Astrocyte of the spinal cord (primary cell): Measurements from ENCODE around the gene PHF20.

Experiments
- DNase-seq: peaks from one replicate; pipeline ENCODE4 v3.0.0; 2011; ENCODE audit warnings: low read depth, low spot score
- H3K4me3 ChIP-seq: 2 replicates; pipeline ENCODE4 v1.5.1; 2011; ENCODE audit warnings: low read depth, mild to moderate bottlenecking, low read length, moderate library complexity
- in situ Hi-C: cut with HindIII; loops from 2 replicates; pipeline ENCODE4 v1.10.0; 2017; ENCODE audit warnings: low sequenced_read_pairs
- TF ChIP-seq, protein P1 (sequence below): IDR thresholded peaks from 2 replicates; pipeline ENCODE4 v1.5.1; 2012; ENCODE audit warnings: low read depth, mild to moderate bottlenecking, low read length, inconsistent platforms

The PHF20 gene

DNA sequence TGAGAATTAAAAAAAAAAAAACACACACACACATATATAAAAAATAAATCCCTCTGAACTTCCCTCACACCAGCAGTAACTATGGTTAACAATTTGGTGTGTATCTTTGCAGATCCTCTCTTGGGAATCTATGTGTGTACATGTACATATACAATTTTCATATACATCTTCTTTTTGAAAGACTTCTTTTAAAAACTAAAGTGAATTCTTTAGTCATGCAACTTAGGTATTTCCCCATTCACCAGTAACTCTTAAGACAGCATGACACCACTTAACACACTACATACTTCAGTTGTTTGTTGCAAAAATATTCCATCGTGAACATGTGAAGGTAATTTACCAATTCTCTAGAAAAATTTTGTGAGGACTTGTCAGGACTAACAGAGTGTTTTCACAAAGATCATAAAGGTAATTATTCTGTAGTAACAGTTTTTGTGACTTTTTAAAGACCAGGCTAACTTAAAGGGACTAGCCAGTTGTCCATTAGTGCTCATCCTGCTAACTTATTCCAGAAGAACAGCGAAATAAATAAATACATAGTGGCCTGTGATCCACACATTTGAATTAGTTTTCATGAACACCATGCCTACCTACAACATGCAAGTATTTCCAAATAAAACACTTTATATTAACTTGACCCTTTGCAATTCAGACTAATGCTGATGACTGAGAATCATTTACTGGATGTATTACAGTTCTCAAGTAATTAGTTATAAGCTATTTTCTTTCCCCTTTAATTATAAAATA, 41.8 kb upstream of the PHF20 start:
- in situ Hi-C loops, result no loop called here
- no peak overlapping the region for H3K4me3 ChIP-seq
- TF ChIP-seq, protein P1, sequence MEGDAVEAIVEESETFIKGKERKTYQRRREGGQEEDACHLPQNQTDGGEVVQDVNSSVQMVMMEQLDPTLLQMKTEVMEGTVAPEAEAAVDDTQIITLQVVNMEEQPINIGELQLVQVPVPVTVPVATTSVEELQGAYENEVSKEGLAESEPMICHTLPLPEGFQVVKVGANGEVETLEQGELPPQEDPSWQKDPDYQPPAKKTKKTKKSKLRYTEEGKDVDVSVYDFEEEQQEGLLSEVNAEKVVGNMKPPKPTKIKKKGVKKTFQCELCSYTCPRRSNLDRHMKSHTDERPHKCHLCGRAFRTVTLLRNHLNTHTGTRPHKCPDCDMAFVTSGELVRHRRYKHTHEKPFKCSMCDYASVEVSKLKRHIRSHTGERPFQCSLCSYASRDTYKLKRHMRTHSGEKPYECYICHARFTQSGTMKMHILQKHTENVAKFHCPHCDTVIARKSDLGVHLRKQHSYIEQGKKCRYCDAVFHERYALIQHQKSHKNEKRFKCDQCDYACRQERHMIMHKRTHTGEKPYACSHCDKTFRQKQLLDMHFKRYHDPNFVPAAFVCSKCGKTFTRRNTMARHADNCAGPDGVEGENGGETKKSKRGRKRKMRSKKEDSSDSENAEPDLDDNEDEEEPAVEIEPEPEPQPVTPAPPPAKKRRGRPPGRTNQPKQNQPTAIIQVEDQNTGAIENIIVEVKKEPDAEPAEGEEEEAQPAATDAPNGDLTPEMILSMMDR, result no peak

GRCh38 chr20:35730583-35731468, 41.0 kb upstream of the PHF20 start:
- in situ Hi-C loops, result no loop called here
- no peak for DNase-seq
- H3K4me3 ChIP-seq, result no peak overlapping the region
- TF ChIP-seq, protein P1, result no peak

More for the DNA sequence above, 41.8 kb upstream of the PHF20 start:
- DNase-seq, result no peak

GRCh38 chr20:35731469-35731788, 40.4 kb upstream of the PHF20 start:
- no peak for DNase-seq
- in situ Hi-C loops, result no loop called here
- TF ChIP-seq, protein P1, result no peak
- no peak overlapping the region for H3K4me3 ChIP-seq

- TF ChIP-seq, protein P1, result no peak
- in situ Hi-C loops, result no loop called here
- no peak overlapping the region for H3K4me3 ChIP-seq
- no peak for DNase-seq
Observed at GRCh38 chr20:35731862-35732643, 39.8 kb upstream of the PHF20 start.

GRCh38 chr20:35732644-35732982, 39.2 kb upstream of the PHF20 start:
- TF ChIP-seq, protein P1, result no peak
- in situ Hi-C loops, result no loop called here
- no peak for DNase-seq
- H3K4me3 ChIP-seq, result no peak overlapping the region

DNA sequence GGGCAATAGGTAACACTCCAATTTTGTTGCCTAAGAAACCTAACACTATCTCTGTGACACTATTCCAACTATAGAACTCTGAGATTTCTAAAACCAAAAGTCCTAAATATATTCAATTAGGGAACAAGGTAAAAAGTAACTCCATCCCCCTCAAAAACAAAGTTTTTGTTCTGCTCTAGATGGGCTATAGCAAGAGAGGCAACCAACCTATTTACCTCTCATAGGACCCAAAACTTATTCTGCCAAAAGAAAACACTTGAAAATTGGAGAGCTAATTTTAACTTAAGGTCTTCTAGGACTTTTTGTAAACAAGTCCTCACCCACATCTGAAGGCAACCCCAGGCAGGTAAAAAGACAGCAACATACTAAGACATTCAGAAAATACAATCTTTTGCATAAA, 37.4 kb upstream of the PHF20 start:
- in situ Hi-C loops, result no loop called here
- no peak for DNase-seq
- TF ChIP-seq, protein P1, result no peak
- no peak overlapping the region for H3K4me3 ChIP-seq
